ENCODE results near the gene HCFC1. TPM values are rescaled to one million over a fixed set of nuclear protein-coding genes. Genes with fewer than 3 reads are reported as not detected.

HCFC1 gene
- total and polyA plus RNA-seq, 2 of the 8 experiments (the other 6 are each of a cell fraction or from before 2014, with no cell fraction given): 24.9 to 117 TPM

DNA sequence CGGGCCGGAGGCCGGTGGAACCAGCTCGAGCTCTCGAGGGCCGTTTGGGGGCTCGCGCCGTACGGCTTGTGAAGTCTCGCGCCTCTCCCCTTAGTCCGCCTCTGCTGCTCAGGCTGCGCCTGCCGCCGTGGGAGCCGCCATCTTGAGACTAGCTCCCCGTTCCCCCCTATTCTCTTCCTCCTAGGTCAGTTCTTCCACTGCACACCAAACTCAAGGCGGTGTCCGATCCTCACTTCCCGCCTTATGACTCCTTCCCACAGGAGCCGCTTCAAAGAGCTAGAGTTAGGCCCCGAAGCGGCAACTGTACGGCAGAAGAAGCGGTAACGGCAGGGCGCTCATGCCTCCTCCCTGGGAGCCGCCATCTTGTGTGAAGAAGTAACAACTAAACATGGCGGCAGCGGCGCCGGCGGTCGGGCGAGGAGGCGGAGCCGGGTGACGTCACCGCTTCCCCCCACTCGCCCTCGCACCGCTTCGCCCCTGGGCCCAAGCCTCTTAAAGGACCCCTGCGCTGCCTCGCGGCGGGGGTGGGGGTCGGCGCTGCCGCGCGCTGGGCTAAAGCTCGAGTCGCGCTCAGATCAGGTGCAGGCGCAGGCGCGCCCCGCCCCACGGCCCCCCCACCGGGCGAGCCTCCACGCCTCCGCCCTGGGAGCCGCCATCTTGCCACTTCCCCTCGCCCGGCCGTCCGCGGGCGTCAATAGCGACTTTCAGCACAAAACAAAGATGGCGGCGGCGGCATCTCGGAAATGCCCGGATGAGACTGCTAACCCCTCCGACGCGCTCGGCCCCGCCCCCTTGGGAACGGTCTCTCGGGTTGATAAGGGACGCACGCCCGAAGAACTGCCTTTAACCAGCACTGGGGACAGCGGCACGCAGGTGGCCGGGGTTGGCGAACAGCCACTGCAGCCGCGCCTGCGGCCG lies at the start of gene HCFC1 (continued):
- TF ChIP-seq TBP (IDR thresholded peaks at IDR 0.05; ENCODE audit: low read depth, low read length): peak; percentile 71
- TF ChIP-seq TEAD4 (IDR thresholded peaks at IDR 0.05; ENCODE audit: low read depth, low read length): no peak
- TF ChIP-seq ATF2 (IDR thresholded peaks at IDR 0.05; ENCODE audit: low read length): peak; percentile 81; the same call in 1 of the 2 replicates
- peak; percentile 91 for TF ChIP-seq YY1 (IDR thresholded peaks at IDR 0.05; ENCODE audit: low read depth, low read length)
- TF ChIP-seq CBX5 (IDR thresholded peaks at IDR 0.05; ENCODE audit: low read depth, low read length): no peak
- TF ChIP-seq POLR2A (IDR thresholded peaks at IDR 0.05; ENCODE audit: control extremely low read depth in 1 of 2, low read depth in 2 of 2, low read length in 2 of 2): peak in 1 of 2 experiments; percentile 64; a peak in 2 of 3 replicates
- TF ChIP-seq RXRA (IDR thresholded peaks at IDR 0.05; ENCODE audit: insufficient read depth, low read depth, low read length): no peak
- TF ChIP-seq KDM1A (IDR thresholded peaks at IDR 0.05; ENCODE audit: borderline replicate concordance, low read length): no peak
